ENCODE measurements around the gene ANKK1. TPM values are rescaled to one million over a fixed set of nuclear protein-coding genes. Genes with fewer than 3 reads are reported as not detected.

The ANKK1 gene
- total RNA-seq, 6 donors from 2014 or later: 0.14 to 4.4 (median 2.2) TPM

DNA sequence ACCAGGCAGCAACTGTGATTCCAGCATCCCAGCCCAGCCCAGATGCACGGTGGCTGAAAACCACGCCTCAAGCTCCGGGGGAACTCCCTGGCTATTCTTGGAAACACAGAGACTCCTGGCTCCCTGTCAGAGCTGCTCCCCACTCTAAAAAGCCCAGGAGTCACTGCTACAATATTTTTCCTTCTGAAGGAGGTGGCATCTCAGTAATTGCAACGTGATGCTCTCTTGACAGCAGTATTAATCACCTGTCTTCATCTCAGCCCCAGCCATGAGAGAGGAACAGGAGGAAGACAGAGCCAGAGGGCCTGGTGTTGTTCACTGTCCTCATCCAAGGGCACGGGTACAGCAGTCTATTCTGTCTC is 60.7 kb downstream of the ANKK1 start:
- Histone ChIP-seq H3K9me3 (no peaks in the 10 kb centered on the region), H3K27me3 (no peaks in the 10 kb centered on the region), H3K27ac (no peak overlapping the region), H3K36me3 (no peaks in the 10 kb centered on the region), H3K4me1 (no peaks in the 10 kb centered on the region), H3K4me3 (no peak overlapping the region)
- DNase-seq (no peak), ATAC-seq (ENCODE audit: low FRiP score in 2 of 2) (no peak)
- TF ChIP-seq, protein P1, sequence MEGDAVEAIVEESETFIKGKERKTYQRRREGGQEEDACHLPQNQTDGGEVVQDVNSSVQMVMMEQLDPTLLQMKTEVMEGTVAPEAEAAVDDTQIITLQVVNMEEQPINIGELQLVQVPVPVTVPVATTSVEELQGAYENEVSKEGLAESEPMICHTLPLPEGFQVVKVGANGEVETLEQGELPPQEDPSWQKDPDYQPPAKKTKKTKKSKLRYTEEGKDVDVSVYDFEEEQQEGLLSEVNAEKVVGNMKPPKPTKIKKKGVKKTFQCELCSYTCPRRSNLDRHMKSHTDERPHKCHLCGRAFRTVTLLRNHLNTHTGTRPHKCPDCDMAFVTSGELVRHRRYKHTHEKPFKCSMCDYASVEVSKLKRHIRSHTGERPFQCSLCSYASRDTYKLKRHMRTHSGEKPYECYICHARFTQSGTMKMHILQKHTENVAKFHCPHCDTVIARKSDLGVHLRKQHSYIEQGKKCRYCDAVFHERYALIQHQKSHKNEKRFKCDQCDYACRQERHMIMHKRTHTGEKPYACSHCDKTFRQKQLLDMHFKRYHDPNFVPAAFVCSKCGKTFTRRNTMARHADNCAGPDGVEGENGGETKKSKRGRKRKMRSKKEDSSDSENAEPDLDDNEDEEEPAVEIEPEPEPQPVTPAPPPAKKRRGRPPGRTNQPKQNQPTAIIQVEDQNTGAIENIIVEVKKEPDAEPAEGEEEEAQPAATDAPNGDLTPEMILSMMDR (IDR thresholded peaks at IDR 0.05): no peak
- TF ChIP-seq POLR2AphosphoS5 (IDR thresholded peaks at IDR 0.05) (no peak), POLR2A (IDR thresholded peaks at IDR 0.05) (no peak), EP300 (IDR thresholded peaks at IDR 0.05) (no peak)
- 57 to 71% methylated on average over 2 to 5 of the region's 5 CpGs for WGBS, 2 donors

DNA sequence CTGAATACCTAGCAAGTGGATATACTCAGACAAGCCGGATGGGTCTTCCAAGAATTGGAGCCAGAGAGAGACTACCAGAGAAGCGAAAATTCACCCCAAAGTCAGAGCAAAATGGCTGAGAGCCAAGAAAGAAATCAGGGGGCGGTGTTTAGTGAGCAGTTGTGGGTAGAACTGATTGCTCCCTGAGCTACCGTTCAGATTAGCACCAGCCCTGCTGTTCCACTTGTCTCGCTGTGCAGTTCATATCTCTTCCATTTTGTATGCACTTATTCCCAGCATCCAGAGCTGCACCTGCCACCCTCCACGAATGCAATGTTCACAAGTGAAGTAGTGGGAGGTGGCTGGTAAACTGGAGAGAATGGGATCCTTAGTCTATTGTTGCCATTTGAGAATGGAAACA is 62.2 kb downstream of the ANKK1 start:
- Histone ChIP-seq H3K9me3 (no peaks in the 10 kb centered on the region), H3K4me1 (no peaks in the 10 kb centered on the region), H3K27ac (no peak overlapping the region), H3K36me3 (no peaks in the 10 kb centered on the region), H3K27me3 (no peaks in the 10 kb centered on the region), H3K4me3 (no peak overlapping the region)
- DNase-seq: no peak
- no peak for TF ChIP-seq EP300 (IDR thresholded peaks at IDR 0.05)
- ATAC-seq (ENCODE audit: low FRiP score in 2 of 2): no peak
- WGBS, 2 donors: 68 to 82% methylated on average over 6 of the region's 6 CpGs

Small RNAs within 50 kb of the gene (small RNA-seq; reads per million reads assigned to genes)
- 0 reads per million in 4 donors for gene MIR4301

Other genes starting within 250 kb of the ANKK1 start
- gene TTC12, start 73.2 kb upstream of the ANKK1 start, total RNA-seq: 10 to 100 TPM; 11.6 to 56.7 (median 16.1) TPM
- gene DRD2, start 87.6 kb downstream of the ANKK1 start, total RNA-seq: under 1 TPM in 1 of 6 donors, not detected in 5; 0.13 TPM